MV-4-11 (cell line): ENCODE measurements around the gene ADAMTS17.

ENCODE experiments used
- DNase-seq: peaks from one replicate; lab custom pipeline; 2025; lab: John Stamatoyannopoulos, UW

ADAMTS17 gene

GRCh38 chr15:100052716-100053473 lies 288.9 kb downstream of the ADAMTS17 start:
- no peak for DNase-seq

DNA sequence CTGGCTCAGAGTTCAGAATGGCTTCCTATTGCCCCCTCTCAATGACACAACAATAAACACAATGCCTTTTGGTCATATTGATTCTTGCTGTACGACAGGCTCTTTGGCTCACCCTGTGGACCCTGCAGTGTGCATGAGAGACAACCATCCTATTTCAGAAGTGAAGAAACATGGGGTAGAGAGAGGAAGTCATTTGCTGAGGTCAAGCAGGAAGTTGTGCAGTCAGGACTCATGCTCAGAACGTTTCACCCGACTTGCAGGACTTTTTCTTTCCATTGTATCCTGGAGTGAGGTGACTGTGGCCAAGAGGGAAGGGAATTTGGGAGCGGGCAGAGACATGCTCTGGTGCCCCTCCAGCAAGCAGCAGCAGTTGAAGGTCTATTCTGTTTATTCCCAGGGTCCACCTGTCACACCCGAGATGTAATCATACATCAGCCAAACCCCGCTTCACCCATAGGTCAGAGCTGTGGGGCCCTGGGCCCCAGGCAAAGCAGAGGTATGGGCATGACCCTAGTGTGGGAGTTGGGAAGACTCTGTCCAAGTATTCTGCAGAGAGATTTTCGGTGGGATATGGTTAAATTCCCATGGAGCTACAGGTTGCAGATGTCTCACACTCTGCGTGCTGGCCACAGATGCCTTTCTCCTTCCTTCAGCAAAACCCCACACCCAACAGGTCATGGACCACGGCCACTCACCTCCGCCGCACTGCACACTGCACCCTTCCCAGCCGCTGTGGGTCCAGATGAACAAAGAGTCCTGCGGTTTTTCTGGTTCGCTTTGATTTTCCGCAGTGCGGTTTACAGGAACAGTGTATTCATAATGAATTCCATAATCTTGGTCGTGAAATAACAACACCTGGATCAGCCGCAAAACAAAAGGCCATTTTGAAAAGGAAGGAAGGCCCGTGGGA lies 290.6 kb downstream of the ADAMTS17 start:
- peak; percentile 53 for DNase-seq

- no peak for DNase-seq
These were observed 291.6 kb downstream of the ADAMTS17 start for GRCh38 chr15:100049936-100050876.

- DNase-seq, result no peak
These were observed 292.3 kb downstream of the ADAMTS17 start for GRCh38 chr15:100049483-100049882.

- no peak for DNase-seq
These were observed 293.0 kb downstream of the ADAMTS17 start for GRCh38 chr15:100048736-100049135.

DNA sequence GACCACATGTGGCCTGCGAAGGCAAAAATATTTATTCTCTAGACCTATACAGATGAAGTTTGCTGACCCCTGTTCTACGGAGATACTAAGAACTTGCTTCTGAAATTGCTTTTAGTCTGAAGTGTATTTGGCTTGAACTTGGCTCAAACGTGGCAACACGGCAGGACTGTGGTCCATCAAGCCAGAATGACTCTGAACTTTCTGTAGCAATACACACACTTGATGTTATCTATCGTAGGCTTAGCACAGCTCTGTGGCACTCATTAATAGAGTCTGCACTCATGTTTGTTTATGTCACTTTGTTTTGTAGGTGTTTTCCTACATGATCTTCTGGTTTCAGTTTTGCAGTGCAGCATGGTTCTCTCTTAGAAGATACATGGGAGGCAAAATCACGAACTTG lies 298.1 kb downstream of the ADAMTS17 start:
- DNase-seq, result no peak

DNA sequence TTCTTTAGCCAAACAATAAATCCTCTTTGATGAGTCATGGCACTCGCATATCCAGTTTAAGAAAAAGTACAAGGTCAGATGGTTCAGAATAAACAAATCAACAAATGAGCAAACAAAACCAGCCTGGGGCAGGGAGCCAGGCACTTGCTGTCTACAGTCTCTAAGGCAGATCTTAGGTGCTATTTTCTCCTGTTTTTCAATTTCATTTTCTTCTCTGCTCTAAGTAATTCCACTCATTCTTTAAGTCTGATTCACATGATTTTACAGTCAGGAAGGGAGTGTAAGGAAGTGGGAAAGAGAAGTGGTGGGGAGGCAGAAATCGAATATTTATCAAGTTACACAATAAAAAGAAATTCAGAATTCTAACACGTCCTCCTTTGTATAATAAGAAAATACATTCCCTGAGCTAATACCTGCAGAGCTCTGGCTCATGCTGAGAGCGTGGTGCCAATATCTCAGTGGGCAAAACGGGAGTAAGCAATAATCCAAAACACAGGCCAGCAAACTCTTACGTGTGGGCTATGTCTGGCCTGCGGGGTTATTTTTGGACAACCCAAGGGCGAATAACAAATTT lies 298.6 kb downstream of the ADAMTS17 start:
- DNase-seq, result peak; percentile 40

DNA sequence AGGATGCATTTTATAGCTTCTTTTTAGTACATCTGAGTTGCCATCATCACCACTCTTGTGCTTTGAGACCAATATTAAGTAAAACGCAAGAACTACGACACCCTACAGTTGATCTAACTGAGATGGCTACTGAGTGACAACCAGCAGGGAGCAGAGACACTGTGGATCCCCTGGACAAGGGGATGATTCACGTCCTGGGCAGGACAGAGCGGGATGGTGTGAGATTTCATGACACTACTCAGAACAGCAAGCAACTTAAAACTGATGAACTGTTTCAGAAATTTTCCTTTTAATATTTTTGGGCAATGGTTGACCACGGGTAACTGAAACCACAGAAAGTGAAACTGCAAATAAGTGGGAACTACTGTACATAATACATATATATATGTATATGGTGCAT lies 299.2 kb downstream of the ADAMTS17 start:
- DNase-seq, result peak; percentile 64

- no peak for DNase-seq
These were observed 300.5 kb downstream of the ADAMTS17 start for GRCh38 chr15:100041127-100041828.

DNA sequence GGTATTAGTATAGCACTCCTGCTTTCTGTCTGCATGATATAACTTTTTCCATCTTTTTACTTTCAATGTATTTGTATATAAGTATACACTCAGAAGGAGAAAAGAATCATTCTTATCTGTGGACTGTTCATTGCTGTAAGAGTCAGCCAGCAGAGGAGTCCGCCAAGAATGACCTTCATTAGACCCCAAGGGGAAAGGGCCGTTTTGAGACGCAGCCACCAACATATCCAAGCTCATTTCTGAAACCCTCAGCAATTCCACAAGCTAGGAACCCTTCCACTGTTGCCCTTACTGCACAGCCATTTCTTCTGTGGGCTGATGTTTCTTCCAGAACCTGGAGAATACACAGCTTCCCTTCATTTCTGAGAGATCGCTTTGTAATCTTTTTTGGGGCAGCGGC lies 301.8 kb downstream of the ADAMTS17 start:
- DNase-seq, result no peak

DNA sequence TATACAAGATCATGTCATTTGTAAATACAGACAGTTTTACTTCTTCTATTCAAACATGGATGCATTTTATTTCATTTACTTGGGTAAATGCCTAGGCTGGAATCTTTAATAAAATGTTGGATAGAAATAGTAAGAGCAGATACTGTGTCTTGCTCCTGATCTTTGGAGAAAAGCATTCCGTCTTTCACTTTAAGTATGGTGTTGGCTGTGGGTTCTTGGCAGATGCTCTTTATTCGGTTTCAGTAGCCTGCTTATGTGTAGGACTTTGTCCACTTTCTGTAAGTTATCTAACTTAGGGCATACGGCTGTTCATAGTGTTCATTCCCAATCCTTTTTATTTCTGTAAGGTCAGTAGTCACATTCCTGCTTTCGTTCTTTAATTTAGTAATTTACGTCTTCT lies 303.0 kb downstream of the ADAMTS17 start:
- no peak for DNase-seq

DNA sequence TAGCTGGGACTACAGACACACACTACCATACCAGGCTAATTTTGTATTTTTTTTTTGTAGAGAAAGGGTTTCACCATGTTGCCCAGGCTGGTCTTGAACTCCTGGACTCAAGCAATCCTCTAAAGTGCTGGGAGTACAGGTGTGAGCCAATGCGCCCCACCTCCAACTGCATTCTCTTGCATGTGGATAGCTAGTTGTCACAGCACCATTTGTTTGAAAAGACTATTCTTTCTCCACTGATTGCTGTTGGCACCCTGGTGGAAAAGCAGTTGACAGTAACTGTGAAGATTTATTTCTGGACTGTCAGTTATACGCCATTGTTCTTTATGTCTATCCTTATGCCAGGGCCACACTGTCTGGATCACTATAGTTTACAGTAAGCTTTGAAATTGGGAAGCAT lies 303.9 kb downstream of the ADAMTS17 start:
- DNase-seq, result no peak

- no peak for DNase-seq
These were observed 305.8 kb downstream of the ADAMTS17 start for GRCh38 chr15:100036015-100036414.

GRCh38 chr15:100034191-100034590 lies 307.6 kb downstream of the ADAMTS17 start:
- no peak for DNase-seq

DNA sequence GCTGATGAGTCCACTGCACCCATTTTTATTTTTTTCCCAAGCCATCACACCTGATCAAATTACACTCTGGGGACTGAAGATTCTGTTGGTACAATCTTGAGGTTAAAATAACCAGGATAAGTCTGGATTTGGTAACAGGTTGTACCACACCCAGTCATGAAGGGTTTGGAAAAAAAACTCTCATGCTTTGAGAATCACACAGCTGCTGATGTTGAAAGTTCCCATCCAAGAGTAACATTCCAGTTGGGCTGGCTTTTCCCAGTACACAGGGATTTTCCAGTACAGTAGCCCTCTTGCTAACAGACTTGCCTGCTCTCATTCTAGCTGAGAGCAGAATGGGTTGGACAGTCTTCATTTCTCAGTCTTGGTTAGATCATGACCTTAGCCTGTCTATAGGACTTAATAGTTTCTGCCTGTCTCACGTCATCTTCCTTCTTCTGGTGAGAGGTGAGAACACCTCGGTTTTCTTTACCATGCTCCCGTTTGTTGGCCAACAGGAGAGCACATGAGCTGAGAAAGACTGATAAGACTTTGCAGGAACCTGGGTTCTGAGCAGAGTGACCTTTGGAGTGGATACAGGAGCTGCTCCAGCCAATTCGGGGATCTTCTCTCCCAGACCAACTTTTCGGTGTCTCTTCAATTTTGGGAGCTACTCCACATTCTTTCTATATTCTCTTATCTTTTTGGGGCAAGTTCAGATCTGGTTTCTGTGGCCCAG lies 308.5 kb downstream of the ADAMTS17 start:
- no peak for DNase-seq

GRCh38 chr15:100032358-100033085 lies 309.3 kb downstream of the ADAMTS17 start:
- DNase-seq, result peak; percentile 65

GRCh38 chr15:100031665-100032357 lies 310.0 kb downstream of the ADAMTS17 start:
- DNase-seq, result no peak

DNA sequence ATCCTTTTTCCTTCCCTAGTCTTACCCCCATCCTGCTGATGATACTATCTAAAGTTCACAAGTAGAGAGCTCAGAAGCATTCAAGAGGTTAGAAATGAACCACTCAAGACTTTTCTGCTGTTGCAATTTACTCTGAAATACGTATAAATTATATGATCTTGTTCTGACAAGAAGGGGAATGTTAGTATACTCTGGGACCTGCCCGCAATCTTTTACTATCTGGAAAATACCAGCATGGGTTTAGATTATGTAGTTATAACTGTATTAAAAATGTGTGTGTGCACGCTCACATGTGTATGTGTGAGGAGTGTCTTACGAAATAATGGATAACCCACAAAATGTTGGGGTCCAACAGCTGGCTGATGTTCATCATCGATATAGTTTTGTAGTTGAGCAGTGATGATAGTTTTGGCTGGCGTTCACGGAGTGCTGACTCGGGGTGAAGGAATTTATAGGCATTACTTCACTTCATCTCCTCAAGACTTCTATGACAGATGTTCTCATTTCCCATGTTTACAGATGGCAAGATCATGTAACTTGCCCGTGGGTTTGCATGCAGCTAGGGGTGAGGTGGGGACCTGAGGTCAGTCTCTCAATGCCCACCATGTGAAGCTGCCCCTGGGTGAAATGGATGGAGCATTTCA lies 311.1 kb downstream of the ADAMTS17 start:
- DNase-seq, result no peak
